Erythroblast (primary cell): ENCODE data around the gene GSC2.

Experiments
- DNase-seq, 2 experiments: peaks; one replicate each; lab custom pipeline; 2025; lab: John Stamatoyannopoulos, UW
- GATA1 ChIP-seq: IDR thresholded peaks from 2 replicates; pipeline ENCODE4 v1.6.1; 2011; ENCODE audit warnings: low read depth, mild to moderate bottlenecking, control low read depth, low read length, moderate library complexity
- POLR2A ChIP-seq: IDR thresholded peaks from 2 replicates; pipeline ENCODE4 v1.6.1; 2011; ENCODE audit warnings: mild to moderate bottlenecking, low read length

GSC2 gene

DNA sequence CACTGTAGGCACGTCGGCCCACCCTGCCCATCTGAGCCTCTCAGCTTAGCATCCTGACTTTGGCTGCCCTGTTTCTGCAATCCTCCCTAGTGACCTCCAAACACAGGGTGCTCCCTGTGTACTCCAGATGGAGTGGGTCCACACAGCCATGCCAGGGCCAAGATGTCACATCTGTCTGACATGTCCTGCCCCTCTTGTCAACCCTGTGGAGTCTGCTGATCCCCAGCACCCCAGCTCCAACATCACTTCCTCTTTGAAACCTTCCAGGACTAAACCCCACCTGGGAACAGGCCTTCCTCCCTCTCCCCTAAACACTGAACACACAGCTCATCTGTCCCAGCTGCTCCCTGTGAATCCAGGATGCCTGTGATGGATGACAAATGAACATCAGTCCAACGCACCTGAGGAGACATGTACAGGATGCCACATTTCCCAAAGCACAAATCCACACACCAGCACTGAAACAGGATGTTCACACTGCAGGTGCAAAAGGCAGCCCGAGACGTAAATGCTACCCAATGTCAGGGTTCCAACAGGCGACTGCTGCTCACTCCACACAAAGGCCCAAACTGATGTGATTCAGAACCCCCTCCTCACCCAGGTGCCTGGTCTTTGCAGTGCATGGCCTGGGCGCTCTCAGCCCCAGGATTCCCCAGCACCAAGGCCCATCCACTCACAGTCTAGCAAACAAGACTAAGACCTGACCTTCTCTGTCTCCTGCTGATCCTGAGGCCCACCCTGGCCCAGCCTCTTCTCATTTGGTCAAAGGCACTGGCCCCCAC lies 21.0 kb downstream of the GSC2 start:
- TF ChIP-seq POLR2A (no peak), GATA1 (no peak)
- no peak for DNase-seq

GRCh38 chr22:19128009-19128401 lies 22.1 kb downstream of the GSC2 start:
- no peak for DNase-seq
- TF ChIP-seq POLR2A: no peak
- no peak for TF ChIP-seq GATA1

- DNase-seq: no peak
- TF ChIP-seq POLR2A (no peak), GATA1 (no peak)
Measured at GRCh38 chr22:19127329-19128008, 22.6 kb downstream of the GSC2 start.

- TF ChIP-seq GATA1 (no peak), POLR2A (no peak)
- no peak for DNase-seq
Measured at GRCh38 chr22:19126309-19127273, 23.5 kb downstream of the GSC2 start.

GRCh38 chr22:19125474-19126308 lies 24.4 kb downstream of the GSC2 start:
- no peak for TF ChIP-seq GATA1
- TF ChIP-seq POLR2A: no peak
- no peak for DNase-seq

DNA sequence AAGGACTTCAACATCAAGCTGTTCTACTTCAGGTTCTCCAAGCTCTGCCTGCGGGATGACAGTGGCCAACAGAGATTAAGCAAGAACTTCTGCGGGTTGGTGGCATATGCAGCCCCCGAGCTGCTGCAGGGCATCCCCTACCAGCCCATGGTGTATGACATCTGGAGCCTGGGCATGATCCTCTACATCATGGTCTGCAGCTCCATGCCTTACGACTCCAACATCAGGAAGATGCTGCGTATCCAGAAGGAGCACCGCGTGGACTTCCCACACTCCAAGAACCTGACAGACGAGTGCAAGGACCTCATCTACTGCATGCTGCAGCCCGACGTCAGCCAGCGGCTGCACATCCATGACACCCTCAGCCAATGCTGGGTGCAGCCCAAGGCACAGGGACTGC lies 25.1 kb downstream of the GSC2 start:
- TF ChIP-seq GATA1: no peak
- no peak for TF ChIP-seq POLR2A
- DNase-seq: no peak

DNA sequence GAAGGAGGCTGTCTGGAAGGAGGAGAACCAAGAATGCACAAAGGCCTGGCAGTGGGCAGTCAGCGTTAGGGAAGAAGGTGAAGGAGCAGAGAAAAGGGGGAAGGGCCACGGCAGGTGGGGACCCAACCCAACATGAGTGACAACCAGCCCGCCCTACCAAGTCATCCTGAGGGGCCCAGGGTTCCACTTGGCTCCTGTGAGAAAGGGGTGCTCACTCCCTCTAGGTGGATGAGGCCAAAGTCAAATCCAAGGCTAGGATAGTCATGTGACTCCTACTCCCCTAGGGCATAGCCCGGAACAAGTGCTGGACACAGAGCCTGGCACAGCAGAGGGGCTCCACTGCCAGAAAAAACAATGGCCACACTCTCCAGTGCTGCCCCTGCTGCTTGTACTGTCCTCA lies 25.7 kb downstream of the GSC2 start:
- DNase-seq: no peak
- no peak for TF ChIP-seq GATA1

DNA sequence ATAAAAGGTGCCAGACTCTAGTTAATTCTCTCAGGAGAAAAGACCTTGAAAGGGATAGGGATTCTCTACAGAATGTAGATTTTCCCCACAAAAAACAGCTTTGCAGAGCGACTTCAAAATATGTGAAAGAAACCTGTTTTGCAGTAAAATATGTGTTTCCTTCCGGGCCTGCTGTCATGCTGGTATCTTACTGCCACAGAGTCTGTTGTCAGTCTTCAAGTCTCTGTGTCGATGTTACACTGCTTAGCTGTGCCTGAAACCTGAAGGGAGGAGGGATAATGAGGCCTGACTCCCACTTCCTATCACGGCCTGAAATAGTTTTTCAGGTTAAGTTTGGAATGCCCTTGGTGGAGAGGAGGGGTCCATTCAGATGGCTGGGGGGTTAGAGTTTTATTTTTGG lies 26.2 kb downstream of the GSC2 start:
- no peak for TF ChIP-seq POLR2A
- TF ChIP-seq GATA1: no peak
- no peak for DNase-seq

DNA sequence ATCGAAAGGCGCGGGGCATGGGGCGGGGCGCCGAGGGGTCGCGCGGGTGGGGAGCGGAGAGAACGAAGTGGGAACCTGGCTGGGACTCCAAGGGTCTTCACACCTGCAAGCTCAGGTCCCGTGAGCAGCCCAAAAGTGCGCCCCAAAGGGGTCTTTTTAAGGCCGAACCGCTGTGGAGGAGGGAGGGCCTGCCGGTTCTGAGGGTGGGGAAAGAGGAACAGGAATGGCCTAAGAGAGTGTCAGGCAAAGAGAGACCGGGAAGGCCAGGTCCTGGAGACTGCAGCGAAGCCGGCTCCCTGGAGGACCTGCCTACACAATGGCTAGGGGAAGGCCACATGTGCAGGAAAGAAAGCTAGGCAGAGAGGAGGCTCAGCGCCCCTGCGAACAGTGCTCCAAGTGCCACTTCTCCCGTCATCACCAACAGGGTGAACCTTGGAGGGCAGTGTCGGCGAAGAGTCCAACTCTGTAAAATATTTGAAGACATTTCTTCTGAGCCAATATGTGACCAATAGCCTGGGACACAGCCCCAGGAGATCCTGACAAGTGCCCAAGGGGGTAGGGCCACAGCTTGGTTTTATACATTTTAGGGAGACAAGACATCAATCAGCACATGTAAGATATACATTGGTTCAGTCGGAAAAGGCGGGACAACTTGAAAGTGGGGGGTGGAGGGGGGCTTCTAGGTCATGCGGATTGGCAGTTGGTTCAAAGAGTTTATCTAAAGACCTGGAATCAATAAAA lies 27.2 kb downstream of the GSC2 start:
- no peak for TF ChIP-seq POLR2A
- TF ChIP-seq GATA1: no peak
- peak in 1 of 2 experiments; percentile 42 for DNase-seq

- no peak for TF ChIP-seq GATA1
- TF ChIP-seq POLR2A: peak; percentile 69
- DNase-seq: peak; percentile 97 to 99
Measured at GRCh38 chr22:19122143-19122751, 27.8 kb downstream of the GSC2 start, which contains the start of gene DGCR2. Gene DGCR2 (minus strand): TSS chr22:19122412. CDS start chr22:19122206, 206 bp downstream.

- DNase-seq: peak; percentile 59 to 69
Measured at GRCh38 chr22:19121631-19122142, 28.4 kb downstream of the GSC2 start.

More at GRCh38 chr22:19121631-19122142, 28.4 kb downstream of the GSC2 start:
- no peak for TF ChIP-seq POLR2A
- TF ChIP-seq GATA1: no peak
